Neural cell (in vitro differentiated cells): Measurements from ENCODE around the gene LHFPL2. TPM values are rescaled to one million over a fixed set of nuclear protein-coding genes. Genes with fewer than 3 reads are reported as not detected.

ENCODE experiments used
- H2AFZ ChIP-seq: fragments of 200-600, 300-800 bp; sonication (generic), shearing (Covaris generic); 2 replicates; pipeline ENCODE4 v1.6.0; 2014; ENCODE audit warnings: low read depth, mild to moderate bottlenecking, antibody characterized with exemption, low read length, moderate library complexity
- H3F3A ChIP-seq: fragments of 200-600 bp; shearing (Covaris generic); 2 replicates; pipeline ENCODE4 v1.6.1; 2016; ENCODE audit warnings: mild to moderate bottlenecking, moderate library complexity, mixed read lengths, antibody characterized with exemption, low read length; ENCODE audit not compliant: insufficient read depth, poor library complexity, severe bottlenecking
- H3K27ac ChIP-seq: fragments of 200-600, 300-800 bp; sonication (generic), shearing (Covaris generic); 2 replicates; pipeline ENCODE4 v1.5.1; 2014; ENCODE audit warnings: mild to moderate bottlenecking, low read length, moderate library complexity
- H3K27me3 ChIP-seq: fragments of 300-800, 200-600 bp; sonication (generic), shearing (Covaris generic); 2 replicates; pipeline ENCODE4 v1.6.0; 2014; ENCODE audit warnings: mild to moderate bottlenecking, low read depth, low read length, moderate library complexity; ENCODE audit not compliant: insufficient read depth
- H3K36me3 ChIP-seq: fragments of 300-800, 200-600 bp; sonication (generic), shearing (Covaris generic); 2 replicates; pipeline ENCODE4 v1.5.1; 2014; ENCODE audit warnings: mild to moderate bottlenecking, antibody characterized with exemption, low read length, moderate library complexity; ENCODE audit not compliant: insufficient read depth
- H3K4me2 ChIP-seq: fragments of 300-800, 200-600 bp; sonication (generic), shearing (Covaris generic); 2 replicates; pipeline ENCODE4 v1.6.0; 2014; ENCODE audit warnings: mild to moderate bottlenecking, low read length
- H3K4me3 ChIP-seq: fragments of 300-800, 200-600 bp; sonication (generic), shearing (Covaris generic); 2 replicates; pipeline ENCODE4 v1.5.1; 2014; ENCODE audit warnings: mild to moderate bottlenecking, low read length, moderate library complexity
- H3K79me2 ChIP-seq: fragments of 200-600 bp; shearing (Covaris generic); replicated peaks from 2 replicates; pipeline ENCODE4 v1.6.0; 2014; ENCODE audit warnings: mild to moderate bottlenecking, low read length, moderate library complexity; ENCODE audit not compliant: insufficient read depth
- H3K9ac ChIP-seq: fragments of 300-800, 200-600 bp; sonication (generic), shearing (Covaris generic); 2 replicates; pipeline ENCODE4 v1.6.1; 2016; ENCODE audit warnings: mild to moderate bottlenecking, low read length, mixed read lengths
- H3K9me2 ChIP-seq: fragments of 200-600 bp; shearing (Covaris generic); 2 replicates; pipeline ENCODE4 v1.6.1; 2016; ENCODE audit warnings: mild to moderate bottlenecking, low read length, mixed read lengths; ENCODE audit not compliant: insufficient read depth
- H3K9me3 ChIP-seq: fragments of 200-600, 300-800 bp; sonication (generic), shearing (Covaris generic); 2 replicates; pipeline ENCODE4 v1.6.1; 2016; ENCODE audit warnings: mild to moderate bottlenecking, mixed run types, low read length, moderate library complexity, mixed read lengths
- H4K20me1 ChIP-seq: fragments of 200-600 bp; shearing (Covaris generic); 2 replicates; pipeline ENCODE4 v1.6.1; 2016; ENCODE audit warnings: mild to moderate bottlenecking, mixed run types; ENCODE audit not compliant: insufficient read depth
- EP300 ChIP-seq: fragments of 450-650 bp; conservative IDR thresholded peaks from 2 replicates; pipeline ENCODE4 v1.6.1; 2014; ENCODE audit warnings: antibody characterized with exemption, mild to moderate bottlenecking, moderate library complexity; ENCODE audit not compliant: poor library complexity, severe bottlenecking
- EZH2 ChIP-seq: fragments of 200-600, 300-800 bp; shearing (Covaris generic), sonication (generic); IDR thresholded peaks from 2 replicates; pipeline ENCODE4 v1.6.1; 2014; ENCODE audit warnings: antibody characterized with exemption, low read length, borderline replicate concordance, mild to moderate bottlenecking; ENCODE audit not compliant: insufficient read depth, poor library complexity, severe bottlenecking
- MXI1 ChIP-seq: fragments of 450-650 bp; conservative IDR thresholded peaks from 2 replicates; pipeline ENCODE4 v1.6.1; 2014; ENCODE audit warnings: antibody characterized with exemption, mild to moderate bottlenecking; ENCODE audit not compliant: poor library complexity, severe bottlenecking
- POLR2AphosphoS5 ChIP-seq: IDR thresholded peaks from 2 replicates; pipeline ENCODE4 v1.6.1; 2012
- RAD21 ChIP-seq: fragments of 450-650 bp; conservative IDR thresholded peaks from 2 replicates; pipeline ENCODE4 v1.6.1; 2014; ENCODE audit warnings: antibody characterized with exemption, mild to moderate bottlenecking, moderate library complexity
- SMC3 ChIP-seq: fragments of 450-650 bp; conservative IDR thresholded peaks from 2 replicates; pipeline ENCODE4 v1.6.1; 2014; ENCODE audit warnings: antibody characterized with exemption, mild to moderate bottlenecking, moderate library complexity; ENCODE audit not compliant: poor library complexity
- TAF1 ChIP-seq: IDR thresholded peaks from 2 replicates; pipeline ENCODE4 v1.6.1; 2012; ENCODE audit warnings: low read depth
- polyA plus RNA-seq: library from polyadenylated mRNA; depleted of rRNA; stranded (reverse); fragments of >200 nt; gene quantifications from 2 replicates; pipeline ENCODE4 v1.2.3, GENCODE V29; 2014
- TF ChIP-seq, protein P1 (sequence below): IDR thresholded peaks from 2 replicates; pipeline ENCODE4 v1.6.1; 2012; ENCODE audit warnings: borderline replicate concordance
- TF ChIP-seq, protein P2 (sequence below): fragments of 450-650 bp; IDR thresholded peaks from 2 replicates; pipeline ENCODE4 v1.5.1; 2014; ENCODE audit warnings: antibody characterized with exemption, mild to moderate bottlenecking, moderate library complexity; ENCODE audit not compliant: poor library complexity, severe bottlenecking

The LHFPL2 gene
- polyA plus RNA-seq, 1 donor from 2014 or later = 1.6 TPM

DNA sequence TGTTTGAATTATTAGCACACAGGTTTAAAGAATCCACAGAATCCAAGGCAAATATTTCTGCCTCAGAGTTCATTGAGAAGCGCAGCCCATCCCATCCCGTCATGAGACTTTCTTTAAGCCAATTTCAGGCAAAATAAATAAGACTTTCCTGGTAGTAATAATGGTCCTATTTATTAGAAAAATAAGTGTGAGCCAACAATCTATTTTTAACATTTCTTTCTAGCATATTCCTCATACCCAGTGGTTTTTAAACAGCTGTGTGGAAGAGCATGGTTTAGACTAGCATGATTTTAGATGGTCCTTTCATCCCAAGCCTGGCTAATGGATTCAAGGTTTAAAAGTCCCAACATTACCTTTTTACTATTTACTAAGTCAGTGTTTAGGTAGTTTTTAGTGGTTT is 162.4 kb downstream of the LHFPL2 start:
- Histone ChIP-seq H3K27ac (no peak overlapping the region), H2AFZ (no peak overlapping the region), H3F3A (no peaks in the 10 kb centered on the region), H3K27me3 (no peaks in the 10 kb centered on the region), H3K4me3 (no peak overlapping the region), H3K4me2 (no peak overlapping the region), H3K36me3 (peaks cover 4% of the 10 kb centered on the region), H3K9me2 (no peaks in the 10 kb centered on the region), H4K20me1 (no peaks in the 10 kb centered on the region), H3K9ac (no peak overlapping the region), H3K9me3 (no peaks in the 10 kb centered on the region), H3K79me2 (no peaks in the 10 kb centered on the region)
- TF ChIP-seq, protein P1, sequence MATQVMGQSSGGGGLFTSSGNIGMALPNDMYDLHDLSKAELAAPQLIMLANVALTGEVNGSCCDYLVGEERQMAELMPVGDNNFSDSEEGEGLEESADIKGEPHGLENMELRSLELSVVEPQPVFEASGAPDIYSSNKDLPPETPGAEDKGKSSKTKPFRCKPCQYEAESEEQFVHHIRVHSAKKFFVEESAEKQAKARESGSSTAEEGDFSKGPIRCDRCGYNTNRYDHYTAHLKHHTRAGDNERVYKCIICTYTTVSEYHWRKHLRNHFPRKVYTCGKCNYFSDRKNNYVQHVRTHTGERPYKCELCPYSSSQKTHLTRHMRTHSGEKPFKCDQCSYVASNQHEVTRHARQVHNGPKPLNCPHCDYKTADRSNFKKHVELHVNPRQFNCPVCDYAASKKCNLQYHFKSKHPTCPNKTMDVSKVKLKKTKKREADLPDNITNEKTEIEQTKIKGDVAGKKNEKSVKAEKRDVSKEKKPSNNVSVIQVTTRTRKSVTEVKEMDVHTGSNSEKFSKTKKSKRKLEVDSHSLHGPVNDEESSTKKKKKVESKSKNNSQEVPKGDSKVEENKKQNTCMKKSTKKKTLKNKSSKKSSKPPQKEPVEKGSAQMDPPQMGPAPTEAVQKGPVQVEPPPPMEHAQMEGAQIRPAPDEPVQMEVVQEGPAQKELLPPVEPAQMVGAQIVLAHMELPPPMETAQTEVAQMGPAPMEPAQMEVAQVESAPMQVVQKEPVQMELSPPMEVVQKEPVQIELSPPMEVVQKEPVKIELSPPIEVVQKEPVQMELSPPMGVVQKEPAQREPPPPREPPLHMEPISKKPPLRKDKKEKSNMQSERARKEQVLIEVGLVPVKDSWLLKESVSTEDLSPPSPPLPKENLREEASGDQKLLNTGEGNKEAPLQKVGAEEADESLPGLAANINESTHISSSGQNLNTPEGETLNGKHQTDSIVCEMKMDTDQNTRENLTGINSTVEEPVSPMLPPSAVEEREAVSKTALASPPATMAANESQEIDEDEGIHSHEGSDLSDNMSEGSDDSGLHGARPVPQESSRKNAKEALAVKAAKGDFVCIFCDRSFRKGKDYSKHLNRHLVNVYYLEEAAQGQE = no peak
- no peak for TF ChIP-seq MXI1
- TF ChIP-seq TAF1 = no peak
- TF ChIP-seq RAD21 = no peak
- TF ChIP-seq POLR2AphosphoS5 = no peak
- TF ChIP-seq EP300 = no peak
- no peak for TF ChIP-seq SMC3
- TF ChIP-seq, protein P2, sequence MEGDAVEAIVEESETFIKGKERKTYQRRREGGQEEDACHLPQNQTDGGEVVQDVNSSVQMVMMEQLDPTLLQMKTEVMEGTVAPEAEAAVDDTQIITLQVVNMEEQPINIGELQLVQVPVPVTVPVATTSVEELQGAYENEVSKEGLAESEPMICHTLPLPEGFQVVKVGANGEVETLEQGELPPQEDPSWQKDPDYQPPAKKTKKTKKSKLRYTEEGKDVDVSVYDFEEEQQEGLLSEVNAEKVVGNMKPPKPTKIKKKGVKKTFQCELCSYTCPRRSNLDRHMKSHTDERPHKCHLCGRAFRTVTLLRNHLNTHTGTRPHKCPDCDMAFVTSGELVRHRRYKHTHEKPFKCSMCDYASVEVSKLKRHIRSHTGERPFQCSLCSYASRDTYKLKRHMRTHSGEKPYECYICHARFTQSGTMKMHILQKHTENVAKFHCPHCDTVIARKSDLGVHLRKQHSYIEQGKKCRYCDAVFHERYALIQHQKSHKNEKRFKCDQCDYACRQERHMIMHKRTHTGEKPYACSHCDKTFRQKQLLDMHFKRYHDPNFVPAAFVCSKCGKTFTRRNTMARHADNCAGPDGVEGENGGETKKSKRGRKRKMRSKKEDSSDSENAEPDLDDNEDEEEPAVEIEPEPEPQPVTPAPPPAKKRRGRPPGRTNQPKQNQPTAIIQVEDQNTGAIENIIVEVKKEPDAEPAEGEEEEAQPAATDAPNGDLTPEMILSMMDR = no peak
- TF ChIP-seq EZH2 = no peak

DNA sequence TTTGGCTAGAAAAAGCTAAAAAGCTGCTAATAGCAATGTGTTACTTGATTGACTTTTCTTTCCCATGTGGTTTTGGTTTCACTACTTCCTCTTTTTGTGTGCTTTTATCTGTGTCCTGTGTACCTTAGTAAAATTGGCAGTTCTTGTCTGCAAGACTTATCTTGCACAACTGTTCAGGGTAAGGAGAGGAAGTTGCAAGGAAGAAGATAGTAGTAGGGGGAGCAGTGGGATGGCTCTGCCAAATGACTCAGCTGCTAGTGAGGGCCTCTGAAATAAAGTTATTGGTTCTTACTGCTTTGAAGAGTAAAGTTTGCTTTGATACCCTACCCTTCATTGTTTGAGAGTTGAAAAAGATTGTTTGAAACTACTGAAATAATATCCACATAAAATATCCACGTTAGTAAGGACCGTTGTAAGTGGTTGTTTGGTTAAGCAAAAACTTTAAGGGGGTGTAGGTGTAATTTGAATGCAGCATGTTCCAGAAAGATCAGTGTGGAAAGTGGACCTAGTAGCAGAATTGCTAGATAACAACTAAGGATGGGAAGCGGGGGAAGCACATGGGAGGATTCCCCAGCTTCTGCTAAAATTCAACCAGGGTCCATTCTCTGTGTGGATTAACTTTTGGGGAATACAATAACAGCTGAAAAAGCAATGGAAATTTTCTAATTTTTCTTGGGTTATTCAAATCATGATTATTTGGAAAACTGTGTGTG is 164.6 kb downstream of the LHFPL2 start:
- Histone ChIP-seq H2AFZ (no peak overlapping the region), H3K9ac (no peak overlapping the region), H3K9me3 (no peaks in the 10 kb centered on the region), H3F3A (no peaks in the 10 kb centered on the region), H4K20me1 (no peaks in the 10 kb centered on the region), H3K79me2 (no peaks in the 10 kb centered on the region), H3K9me2 (no peaks in the 10 kb centered on the region), H3K4me2 (no peak overlapping the region), H3K27ac (no peak overlapping the region), H3K4me3 (no peak overlapping the region), H3K27me3 (no peaks in the 10 kb centered on the region), H3K36me3 (peaks cover 4% of the 10 kb centered on the region)
- TF ChIP-seq RAD21 = no peak
- TF ChIP-seq SMC3 = no peak
- TF ChIP-seq POLR2AphosphoS5 = no peak
- TF ChIP-seq, protein P1 = no peak
- TF ChIP-seq, protein P2 = no peak
- no peak for TF ChIP-seq TAF1
- TF ChIP-seq EZH2 = no peak
- TF ChIP-seq MXI1 = no peak
- TF ChIP-seq EP300 = no peak
